ENCODE results near the gene CNTN4.

CNTN4 gene

GRCh38 chr3:3064297-3064696, 965.6 kb downstream of the CNTN4 start:
- Histone ChIP-seq H3K79me2 (ENCODE audit: low read length) (no peaks in the 10 kb centered on the region), H3K36me3 (replicated peaks; ENCODE audit: insufficient read depth, low read length) (no peaks in the 10 kb centered on the region), H3K9me2 (replicated peaks; ENCODE audit: insufficient read depth, low read length) (no peaks in the 10 kb centered on the region), H3K4me3 (ENCODE audit: low read length) (no peak overlapping the region), H3K4me1 (ENCODE audit: low read length) (peaks cover 11% of the 10 kb centered on the region; the same call in 1 of the 2 replicates), H3K27ac (ENCODE audit: low read length) (no peak overlapping the region), H3K9ac (ENCODE audit: low read length) (no peak overlapping the region), H3K9me3 (replicated peaks; ENCODE audit: insufficient read depth, low read length) (no peaks in the 10 kb centered on the region), H4K20me1 (ENCODE audit: insufficient read depth, low read length) (no peaks in the 10 kb centered on the region), H3F3A (ENCODE audit: insufficient read depth, low read length) (no peaks in the 10 kb centered on the region), H3K27me3 (replicated peaks; ENCODE audit: insufficient read depth, low read length) (no peaks in the 10 kb centered on the region), H2AFZ (ENCODE audit: low read length) (no peak overlapping the region), H3K4me2 (ENCODE audit: low read depth, low read length) (no peak overlapping the region)
- TF ChIP-seq EZH2phosphoT487 (IDR thresholded peaks at IDR 0.05; ENCODE audit: low read length) (no peak), CTCF (IDR thresholded peaks at IDR 0.05; ENCODE audit: low read length) (no peak), EZH2 (optimal IDR thresholded peaks at IDR 0.05; ENCODE audit: low read depth, low read length) (no peak)
- DNase-seq = no peak

- H3K27me3 ChIP-seq (replicated peaks; ENCODE audit: insufficient read depth, low read length) = no peaks in the 10 kb centered on the region
- no peaks in the 10 kb centered on the region for H4K20me1 ChIP-seq (ENCODE audit: insufficient read depth, low read length)
- no peaks in the 10 kb centered on the region for H3F3A ChIP-seq (ENCODE audit: insufficient read depth, low read length)
- no peak overlapping the region for H3K4me2 ChIP-seq (ENCODE audit: low read depth, low read length)
- H3K9ac ChIP-seq (ENCODE audit: low read length) = no peak overlapping the region
- H3K27ac ChIP-seq (ENCODE audit: low read length) = no peak overlapping the region
- no peak overlapping the region for H3K4me3 ChIP-seq (ENCODE audit: low read length)
- TF ChIP-seq CTCF (IDR thresholded peaks at IDR 0.05; ENCODE audit: low read length) (no peak), EZH2 (optimal IDR thresholded peaks at IDR 0.05; ENCODE audit: low read depth, low read length) (no peak), EZH2phosphoT487 (IDR thresholded peaks at IDR 0.05; ENCODE audit: low read length) (no peak)
- no peaks in the 10 kb centered on the region for H3K79me2 ChIP-seq (ENCODE audit: low read length)
- no peak overlapping the region for H2AFZ ChIP-seq (ENCODE audit: low read length)
- no peak for DNase-seq
- no peaks in the 10 kb centered on the region for H3K36me3 ChIP-seq (replicated peaks; ENCODE audit: insufficient read depth, low read length)
- no peaks in the 10 kb centered on the region for H3K9me2 ChIP-seq (replicated peaks; ENCODE audit: insufficient read depth, low read length)
- H3K9me3 ChIP-seq (replicated peaks; ENCODE audit: insufficient read depth, low read length) = no peaks in the 10 kb centered on the region
- peaks cover 11% of the 10 kb centered on the region; the same call in 1 of the 2 replicates for H3K4me1 ChIP-seq (ENCODE audit: low read length)
These were observed 967.2 kb downstream of the CNTN4 start for GRCh38 chr3:3065876-3066275.

GRCh38 chr3:3066378-3066777, 967.7 kb downstream of the CNTN4 start:
- TF ChIP-seq EZH2phosphoT487 (IDR thresholded peaks at IDR 0.05; ENCODE audit: low read length) (no peak), CTCF (IDR thresholded peaks at IDR 0.05; ENCODE audit: low read length) (no peak), EZH2 (optimal IDR thresholded peaks at IDR 0.05; ENCODE audit: low read depth, low read length) (no peak)

More at GRCh38 chr3:3066378-3066777, 967.7 kb downstream of the CNTN4 start:
- DNase-seq = no peak
- H3F3A ChIP-seq (ENCODE audit: insufficient read depth, low read length) = no peaks in the 10 kb centered on the region
- no peak overlapping the region for H3K4me2 ChIP-seq (ENCODE audit: low read depth, low read length)
- no peaks in the 10 kb centered on the region for H3K79me2 ChIP-seq (ENCODE audit: low read length)
- no peak overlapping the region for H3K4me3 ChIP-seq (ENCODE audit: low read length)
- no peaks in the 10 kb centered on the region for H4K20me1 ChIP-seq (ENCODE audit: insufficient read depth, low read length)
- peaks cover 11% of the 10 kb centered on the region; the same call in 1 of the 2 replicates for H3K4me1 ChIP-seq (ENCODE audit: low read length)
- H3K9ac ChIP-seq (ENCODE audit: low read length) = no peak overlapping the region
- no peaks in the 10 kb centered on the region for H3K27me3 ChIP-seq (replicated peaks; ENCODE audit: insufficient read depth, low read length)
- H2AFZ ChIP-seq (ENCODE audit: low read length) = no peak overlapping the region
- H3K9me2 ChIP-seq (replicated peaks; ENCODE audit: insufficient read depth, low read length) = no peaks in the 10 kb centered on the region
- H3K27ac ChIP-seq (ENCODE audit: low read length) = no peak overlapping the region
- no peaks in the 10 kb centered on the region for H3K36me3 ChIP-seq (replicated peaks; ENCODE audit: insufficient read depth, low read length)
- H3K9me3 ChIP-seq (replicated peaks; ENCODE audit: insufficient read depth, low read length) = no peaks in the 10 kb centered on the region
